GM12864 (cell line): ENCODE measurements around the gene MAN1A2.

Source experiments
- DNase-seq: peaks from one replicate; pipeline ENCODE4 v3.0.0-alpha.2; 2011; ENCODE audit warnings: low read depth
- H3K4me3 ChIP-seq: 2 replicates; pipeline ENCODE4 v1.5.1; 2011; ENCODE audit warnings: mild to moderate bottlenecking, low read depth, low read length, control low read depth
- TF ChIP-seq, protein P1 (sequence below): IDR thresholded peaks from 2 replicates; pipeline ENCODE4 v1.5.1; 2011; ENCODE audit warnings: low read depth, mild to moderate bottlenecking, moderate library complexity, low read length, control low read depth, inconsistent platforms; ENCODE audit errors: missing control alignments

MAN1A2 gene

DNA sequence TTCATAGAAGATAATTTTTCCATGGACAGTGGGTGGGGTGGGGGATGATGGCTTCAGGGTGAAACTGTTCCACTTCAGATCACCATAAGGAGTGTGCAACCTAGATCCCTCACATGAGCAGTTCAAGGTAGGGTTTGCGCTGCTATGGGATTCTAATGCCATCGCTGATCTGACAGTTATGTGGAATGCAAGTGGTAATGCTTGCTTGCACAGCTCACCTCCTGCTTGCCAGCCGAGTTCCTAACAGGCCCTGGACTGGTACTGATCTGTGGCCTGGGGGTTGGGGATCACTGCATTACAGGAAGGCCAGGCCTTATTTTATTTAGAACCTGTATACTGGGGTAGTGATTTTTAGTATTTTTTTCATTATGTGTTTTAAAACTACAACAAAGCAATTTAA is 22.0 kb downstream of the MAN1A2 start:
- H3K4me3 ChIP-seq: no peak overlapping the region
- no peak for DNase-seq
- TF ChIP-seq, protein P1, sequence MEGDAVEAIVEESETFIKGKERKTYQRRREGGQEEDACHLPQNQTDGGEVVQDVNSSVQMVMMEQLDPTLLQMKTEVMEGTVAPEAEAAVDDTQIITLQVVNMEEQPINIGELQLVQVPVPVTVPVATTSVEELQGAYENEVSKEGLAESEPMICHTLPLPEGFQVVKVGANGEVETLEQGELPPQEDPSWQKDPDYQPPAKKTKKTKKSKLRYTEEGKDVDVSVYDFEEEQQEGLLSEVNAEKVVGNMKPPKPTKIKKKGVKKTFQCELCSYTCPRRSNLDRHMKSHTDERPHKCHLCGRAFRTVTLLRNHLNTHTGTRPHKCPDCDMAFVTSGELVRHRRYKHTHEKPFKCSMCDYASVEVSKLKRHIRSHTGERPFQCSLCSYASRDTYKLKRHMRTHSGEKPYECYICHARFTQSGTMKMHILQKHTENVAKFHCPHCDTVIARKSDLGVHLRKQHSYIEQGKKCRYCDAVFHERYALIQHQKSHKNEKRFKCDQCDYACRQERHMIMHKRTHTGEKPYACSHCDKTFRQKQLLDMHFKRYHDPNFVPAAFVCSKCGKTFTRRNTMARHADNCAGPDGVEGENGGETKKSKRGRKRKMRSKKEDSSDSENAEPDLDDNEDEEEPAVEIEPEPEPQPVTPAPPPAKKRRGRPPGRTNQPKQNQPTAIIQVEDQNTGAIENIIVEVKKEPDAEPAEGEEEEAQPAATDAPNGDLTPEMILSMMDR: no peak

GRCh38 chr1:117389779-117390178 is 22.5 kb downstream of the MAN1A2 start:
- DNase-seq: no peak
- TF ChIP-seq, protein P1: no peak
- H3K4me3 ChIP-seq: no peak overlapping the region

GRCh38 chr1:117392771-117393170 is 25.5 kb downstream of the MAN1A2 start:
- TF ChIP-seq, protein P1: no peak
- no peak for DNase-seq
- H3K4me3 ChIP-seq: no peak overlapping the region

GRCh38 chr1:117396074-117396473 is 28.8 kb downstream of the MAN1A2 start:
- no peak for DNase-seq
- TF ChIP-seq, protein P1: no peak
- no peak overlapping the region for H3K4me3 ChIP-seq

GRCh38 chr1:117396636-117397035 is 29.4 kb downstream of the MAN1A2 start:
- TF ChIP-seq, protein P1: no peak
- no peak for DNase-seq
- no peak overlapping the region for H3K4me3 ChIP-seq

GRCh38 chr1:117398957-117399356 is 31.7 kb downstream of the MAN1A2 start:
- TF ChIP-seq, protein P1: no peak
- DNase-seq: no peak
- no peak overlapping the region for H3K4me3 ChIP-seq

GRCh38 chr1:117401761-117402160 is 34.5 kb downstream of the MAN1A2 start:
- TF ChIP-seq, protein P1: no peak
- no peak overlapping the region for H3K4me3 ChIP-seq
- DNase-seq: no peak
